Gastrocnemius medialis (tissue), 4 donors: ENCODE data around the gene OST4. TPM values are rescaled to one million over a fixed set of nuclear protein-coding genes. Genes with fewer than 3 reads are reported as not detected.

Experiments used
- ATAC-seq, 2 donors: fragments of 150-250 bp; one replicate each; pipeline ENCODE4 v1.9.1; 2016
- DNase-seq, 2 donors: peaks; one replicate each; pipeline ENCODE4 v3.0.0-alpha.2; 2019
- H3K27ac ChIP-seq, 4 donors: fragments of 200-600 bp; sonication (generic); 1 replicate in 1 of 4; 2 replicates in 3 of 4; pipeline ENCODE4 v1.5.1; 2016 to 2018; ENCODE audit warnings: mild to moderate bottlenecking in 2 of 4, moderate library complexity in 1 of 4
- H3K27me3 ChIP-seq, 3 donors: fragments of 200-600 bp; sonication (generic) in 2 of 3; 1 replicate in 1 of 3; 2 replicates in 2 of 3; pipeline versions ENCODE4 v1.5.1 to v1.6.0; 2016 to 2019; ENCODE audit warnings: mild to moderate bottlenecking in 1 of 3, moderate library complexity in 1 of 3
- H3K36me3 ChIP-seq, 2 donors: fragments of 200-600 bp; sonication (generic) in 1 of 2; one replicate each; pipeline ENCODE4 v1.5.1; 2017 to 2018
- H3K4me1 ChIP-seq, 2 donors: fragments of 200-600 bp; sonication (generic) in 1 of 2; one replicate each; pipeline ENCODE4 v1.5.1; 2016 to 2017; ENCODE audit warnings: mild to moderate bottlenecking in 2 of 2
- H3K4me3 ChIP-seq, 4 donors: fragments of 200-600 bp; sonication (generic) in 3 of 4; 1 replicate in 1 of 4; 2 replicates in 3 of 4; pipeline ENCODE4 v1.5.1; 2016 to 2019; ENCODE audit warnings: mild to moderate bottlenecking in 2 of 4
- H3K9me3 ChIP-seq, 3 donors: fragments of 200-600 bp; sonication (generic) in 2 of 3; 1 replicate in 1 of 3; 2 replicates in 2 of 3; pipeline ENCODE4 v1.5.1; 2016 to 2019
- POLR2A ChIP-seq, 2 donors: fragments of 450-650 bp; IDR thresholded peaks; one replicate each; pipeline ENCODE4 v1.6.1; 2017; ENCODE audit warnings: antibody characterized with exemption in 2 of 2, mild to moderate bottlenecking in 2 of 2, moderate library complexity in 2 of 2
- in situ Hi-C, 4 donors: fragments of 200-750 bp; cut with MboI; loops; one replicate each; pipeline versions ENCODE4 v1.15.0 to v1.8.0; 2017; ENCODE audit warnings: low sequenced_read_pairs in 4 of 4
- intact Hi-C: fragments of 100-400 bp; cut with DNase I; formaldehyde crosslinking; loops from one replicate; pipeline ENCODE4 v1.15.1; 2023; ENCODE audit warnings: low total_unique reads
- total RNA-seq, 4 donors: library from RNA; depleted of rRNA; stranded (reverse); fragments of >200 nt; gene quantifications; one replicate each; pipeline versions ENCODE4 v1.1.0 to v1.2.3, GENCODE V29; 2016
- TF ChIP-seq, protein P1 (sequence below), 5 experiments: fragments of 450-650 bp in 3 of 5; fragments of 200-600 bp in 2 of 5; sonication (generic) in 2 of 5; IDR thresholded peaks in 4 of 5; conservative IDR thresholded peaks in 1 of 5; 1 replicate in 4 of 5; 2 replicates in 1 of 5; pipeline ENCODE4 v1.5.1; 2016 to 2019; ENCODE audit warnings: antibody characterized with exemption in 5 of 5, mild to moderate bottlenecking in 3 of 5, moderate library complexity in 3 of 5

Gene OST4
- total RNA-seq, 4 donors from 2014 or later: 191 to 283 (median 251) TPM

GRCh38 chr2:27086090-27086723 lies 14.8 kb upstream of the OST4 start:
- H3K27me3 ChIP-seq: no peaks in the 10 kb centered on the region
- H3K4me3 ChIP-seq: peak overlapping the region; percentile 70 to 95 (median 86)
- ATAC-seq (peak; percentile 84 to 87), DNase-seq (peak; percentile 88 to 93)
- H3K36me3 ChIP-seq: no peaks in the 10 kb centered on the region
- H3K9me3 ChIP-seq: no peaks in the 10 kb centered on the region
- intact Hi-C loops: loop anchor here (1.0 to 10.0 kb wide), 5 partner anchors 15 to 289 kb away; partner anchors contain the start of genes ATRAID, EIF2B4, OST4 and SLC5A6
- peak overlapping the region; percentile 88 to 97 (median 94) for H3K27ac ChIP-seq
- peaks cover 26 to 41% of the 10 kb centered on the region in 2 donors for H3K4me1 ChIP-seq
- in situ Hi-C loops: loop anchor here (5.0 to 10.0 kb wide), 3 partner anchors 51 to 121 kb away; partner anchors contain the start of genes TMEM214 (in 3 of the 4) and MAPRE3 (in 1 of the 4)
- peak; percentile 74 to 89 for TF ChIP-seq POLR2A (IDR thresholded peaks at IDR 0.05)
- TF ChIP-seq, protein P1, sequence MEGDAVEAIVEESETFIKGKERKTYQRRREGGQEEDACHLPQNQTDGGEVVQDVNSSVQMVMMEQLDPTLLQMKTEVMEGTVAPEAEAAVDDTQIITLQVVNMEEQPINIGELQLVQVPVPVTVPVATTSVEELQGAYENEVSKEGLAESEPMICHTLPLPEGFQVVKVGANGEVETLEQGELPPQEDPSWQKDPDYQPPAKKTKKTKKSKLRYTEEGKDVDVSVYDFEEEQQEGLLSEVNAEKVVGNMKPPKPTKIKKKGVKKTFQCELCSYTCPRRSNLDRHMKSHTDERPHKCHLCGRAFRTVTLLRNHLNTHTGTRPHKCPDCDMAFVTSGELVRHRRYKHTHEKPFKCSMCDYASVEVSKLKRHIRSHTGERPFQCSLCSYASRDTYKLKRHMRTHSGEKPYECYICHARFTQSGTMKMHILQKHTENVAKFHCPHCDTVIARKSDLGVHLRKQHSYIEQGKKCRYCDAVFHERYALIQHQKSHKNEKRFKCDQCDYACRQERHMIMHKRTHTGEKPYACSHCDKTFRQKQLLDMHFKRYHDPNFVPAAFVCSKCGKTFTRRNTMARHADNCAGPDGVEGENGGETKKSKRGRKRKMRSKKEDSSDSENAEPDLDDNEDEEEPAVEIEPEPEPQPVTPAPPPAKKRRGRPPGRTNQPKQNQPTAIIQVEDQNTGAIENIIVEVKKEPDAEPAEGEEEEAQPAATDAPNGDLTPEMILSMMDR (IDR thresholded peaks at IDR 0.05 in 4 of 5, conservative IDR thresholded peaks at IDR 0.05 in 1 of 5): peak; percentile 77 to 99 (median 98)

GRCh38 chr2:27085673-27086089 lies 14.2 kb upstream of the OST4 start:
- Histone ChIP-seq H3K9me3 (no peaks in the 10 kb centered on the region), H3K36me3 (no peaks in the 10 kb centered on the region), H3K27me3 (no peaks in the 10 kb centered on the region), H3K4me1 (peaks cover 26 to 45% of the 10 kb centered on the region in 2 donors), H3K27ac (peak overlapping the region; percentile 88 to 97 (median 94)), H3K4me3 (peak overlapping the region; percentile 70 to 95 (median 86))
- DNase-seq (peak; percentile 63 to 84), ATAC-seq (peak; percentile 53 to 59)
- in situ Hi-C loops: loop anchor here (5.0 to 10.0 kb wide), 3 partner anchors 51 to 121 kb away; partner anchors contain the start of genes TMEM214 (in 3 of the 4) and MAPRE3 (in 1 of the 4)
- TF ChIP-seq, protein P1 (IDR thresholded peaks at IDR 0.05 in 4 of 5, conservative IDR thresholded peaks at IDR 0.05 in 1 of 5): peak in 4 of 5 experiments; percentile 13 to 70 (median 44)
- peak in 1 of 2 donors; percentile 40 for TF ChIP-seq POLR2A (IDR thresholded peaks at IDR 0.05)
- intact Hi-C loops: loop anchor here (1.0 to 10.0 kb wide), 6 partner anchors 14 to 289 kb away; partner anchors contain the start of genes ATRAID, EIF2B4, OST4 and SLC5A6

- in situ Hi-C loops (loop anchor here (5.0 to 10.0 kb wide), 3 partner anchors 50 to 120 kb away; partner anchors contain the start of genes TMEM214 (in 3 of the 4) and MAPRE3 (in 1 of the 4)), intact Hi-C loops (loop anchor here (2.0 to 10.0 kb wide), 3 partner anchors 53 to 290 kb away; partner anchors contain the start of genes EIF2B4, SNX17 and TMEM214)
- no peak for TF ChIP-seq POLR2A (IDR thresholded peaks at IDR 0.05)
- TF ChIP-seq, protein P1 (IDR thresholded peaks at IDR 0.05 in 4 of 5, conservative IDR thresholded peaks at IDR 0.05 in 1 of 5): peak in 1 of 5 experiments; percentile 8
- no peaks in the 10 kb centered on the region for H3K9me3 ChIP-seq
- peak overlapping the region; percentile 88 to 97 (median 94) for H3K27ac ChIP-seq
- peaks cover 26 to 47% of the 10 kb centered on the region in 2 donors for H3K4me1 ChIP-seq
- no peak for DNase-seq
- peak overlapping the region; percentile 70 to 95 (median 86) for H3K4me3 ChIP-seq
- H3K27me3 ChIP-seq: no peaks in the 10 kb centered on the region
- ATAC-seq: no peak
- H3K36me3 ChIP-seq: no peaks in the 10 kb centered on the region
Observed at GRCh38 chr2:27085062-27085672, 13.7 kb upstream of the OST4 start.

DNA sequence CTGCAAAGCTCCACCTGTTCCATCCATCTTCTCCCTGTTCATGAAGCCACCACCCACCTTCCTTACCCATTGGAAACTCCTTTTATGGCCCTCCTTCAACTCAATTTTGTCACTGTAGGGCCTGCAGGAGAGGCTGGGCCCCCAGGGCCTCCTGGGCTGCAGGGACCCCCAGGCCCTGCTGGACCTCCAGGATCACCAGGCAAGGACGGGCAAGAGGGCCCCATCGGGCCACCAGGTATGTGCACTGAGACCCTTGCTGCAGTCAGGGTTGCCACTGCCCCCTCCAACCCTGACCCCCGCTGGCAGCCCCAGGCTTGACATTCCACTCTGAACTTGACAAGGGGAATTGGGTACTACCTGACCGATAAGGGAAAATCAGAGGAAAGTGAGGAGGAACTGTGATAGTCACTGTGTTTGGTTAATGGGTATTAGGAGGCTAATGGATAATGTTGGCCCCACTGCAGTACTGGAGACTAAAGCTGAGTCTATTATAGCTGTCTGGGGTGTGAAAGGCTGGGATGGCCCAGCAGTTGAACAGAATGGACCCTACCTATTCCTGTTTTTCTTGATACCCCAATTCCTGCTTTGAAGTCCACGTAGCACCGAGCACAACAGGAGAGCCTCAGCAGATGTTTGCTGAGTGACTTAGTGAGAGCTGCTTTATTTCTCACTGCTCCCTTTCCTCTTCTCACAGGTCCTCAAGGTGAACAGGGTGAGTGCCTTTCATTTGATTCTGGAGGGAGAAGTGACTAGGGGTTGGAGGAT lies 13.0 kb upstream of the OST4 start:
- intact Hi-C loops: loop anchor here (2.0 to 10.0 kb wide), 3 partner anchors 52 to 290 kb away; partner anchors contain the start of genes EIF2B4, SNX17 and TMEM214
- ATAC-seq: no peak

More for the DNA sequence above, 13.0 kb upstream of the OST4 start:
- H3K27me3 ChIP-seq: no peaks in the 10 kb centered on the region
- in situ Hi-C loops: loop anchor here (5.0 to 10.0 kb wide), 3 partner anchors 50 to 120 kb away; partner anchors contain the start of genes TMEM214 (in 3 of the 4) and MAPRE3 (in 1 of the 4)
- TF ChIP-seq, protein P1 (IDR thresholded peaks at IDR 0.05 in 4 of 5, conservative IDR thresholded peaks at IDR 0.05 in 1 of 5): no peak
- TF ChIP-seq POLR2A (IDR thresholded peaks at IDR 0.05): no peak
- H3K4me1 ChIP-seq: peaks cover 26 to 47% of the 10 kb centered on the region in 2 donors
- DNase-seq: no peak
- H3K9me3 ChIP-seq: no peaks in the 10 kb centered on the region
- peak overlapping the region in 1 of 4 donors; percentile 97 for H3K27ac ChIP-seq
- H3K4me3 ChIP-seq: no peak overlapping the region
- no peaks in the 10 kb centered on the region for H3K36me3 ChIP-seq
